ENCODE results near the gene CAPSL. TPM values are rescaled to one million over a fixed set of nuclear protein-coding genes. Genes with fewer than 3 reads are reported as not detected.

CAPSL gene
- total RNA-seq, 4 donors from 2014 or later = 1.5 to 7.7 TPM; not detected in 2

GRCh38 chr5:35869685-35870277, 68.6 kb downstream of the CAPSL start:
- no peak overlapping the region for H3K4me3 ChIP-seq
- no peak for TF ChIP-seq POLR2A (IDR thresholded peaks at IDR 0.05)
- no peak for TF ChIP-seq CTCF (IDR thresholded peaks at IDR 0.05)
- H3K27me3 ChIP-seq = no peaks in the 10 kb centered on the region
- intact Hi-C loops (cut with DNase I; ENCODE audit: low total_unique reads) = no loop called here
- no peaks in the 10 kb centered on the region for H3K4me1 ChIP-seq
- DNase-seq = no peak
- H3K27ac ChIP-seq = no peak overlapping the region
- H3K36me3 ChIP-seq = no peaks in the 10 kb centered on the region
- H3K9me3 ChIP-seq = no peaks in the 10 kb centered on the region

- no peak for DNase-seq
- Histone ChIP-seq H3K4me1 (no peaks in the 10 kb centered on the region), H3K36me3 (no peaks in the 10 kb centered on the region), H3K4me3 (no peak overlapping the region), H3K27me3 (no peaks in the 10 kb centered on the region), H3K9me3 (no peaks in the 10 kb centered on the region), H3K27ac (no peak overlapping the region)
- intact Hi-C loops (cut with DNase I; ENCODE audit: low total_unique reads) = no loop called here
- TF ChIP-seq CTCF (IDR thresholded peaks at IDR 0.05) (no peak), POLR2A (IDR thresholded peaks at IDR 0.05) (no peak)
These were observed 70.4 kb downstream of the CAPSL start for GRCh38 chr5:35867998-35868397.

- DNase-seq = no peak
- TF ChIP-seq CTCF (IDR thresholded peaks at IDR 0.05) (no peak), POLR2A (IDR thresholded peaks at IDR 0.05) (no peak)
- H3K9me3 ChIP-seq = no peaks in the 10 kb centered on the region
- H3K27me3 ChIP-seq = no peaks in the 10 kb centered on the region
- no peak overlapping the region for H3K4me3 ChIP-seq
- H3K4me1 ChIP-seq = no peaks in the 10 kb centered on the region
- intact Hi-C loops (cut with DNase I; ENCODE audit: low total_unique reads) = no loop called here
- no peaks in the 10 kb centered on the region for H3K36me3 ChIP-seq
- no peak overlapping the region for H3K27ac ChIP-seq
These were observed 75.3 kb downstream of the CAPSL start for GRCh38 chr5:35863159-35863558.

GRCh38 chr5:35862126-35862525, 76.3 kb downstream of the CAPSL start:
- Histone ChIP-seq H3K4me3 (no peak overlapping the region), H3K27me3 (no peaks in the 10 kb centered on the region), H3K9me3 (no peaks in the 10 kb centered on the region), H3K4me1 (no peaks in the 10 kb centered on the region), H3K36me3 (no peaks in the 10 kb centered on the region), H3K27ac (no peak overlapping the region)
- intact Hi-C loops (cut with DNase I; ENCODE audit: low total_unique reads) = no loop called here
- no peak for DNase-seq
- TF ChIP-seq POLR2A (IDR thresholded peaks at IDR 0.05) = no peak
- TF ChIP-seq CTCF (IDR thresholded peaks at IDR 0.05) = no peak

- Histone ChIP-seq H3K36me3 (no peaks in the 10 kb centered on the region), H3K4me1 (no peaks in the 10 kb centered on the region), H3K27ac (no peak overlapping the region), H3K4me3 (no peak overlapping the region), H3K27me3 (no peaks in the 10 kb centered on the region), H3K9me3 (no peaks in the 10 kb centered on the region)
- TF ChIP-seq CTCF (IDR thresholded peaks at IDR 0.05) (no peak), POLR2A (IDR thresholded peaks at IDR 0.05) (no peak)
- intact Hi-C loops (cut with DNase I; ENCODE audit: low total_unique reads) = no loop called here
- DNase-seq = no peak
These were observed 76.7 kb downstream of the CAPSL start for GRCh38 chr5:35861718-35862117.

Data from uterus (tissue), 4 donors.